ENCODE data around the gene EHD4.

EHD4 gene

DNA sequence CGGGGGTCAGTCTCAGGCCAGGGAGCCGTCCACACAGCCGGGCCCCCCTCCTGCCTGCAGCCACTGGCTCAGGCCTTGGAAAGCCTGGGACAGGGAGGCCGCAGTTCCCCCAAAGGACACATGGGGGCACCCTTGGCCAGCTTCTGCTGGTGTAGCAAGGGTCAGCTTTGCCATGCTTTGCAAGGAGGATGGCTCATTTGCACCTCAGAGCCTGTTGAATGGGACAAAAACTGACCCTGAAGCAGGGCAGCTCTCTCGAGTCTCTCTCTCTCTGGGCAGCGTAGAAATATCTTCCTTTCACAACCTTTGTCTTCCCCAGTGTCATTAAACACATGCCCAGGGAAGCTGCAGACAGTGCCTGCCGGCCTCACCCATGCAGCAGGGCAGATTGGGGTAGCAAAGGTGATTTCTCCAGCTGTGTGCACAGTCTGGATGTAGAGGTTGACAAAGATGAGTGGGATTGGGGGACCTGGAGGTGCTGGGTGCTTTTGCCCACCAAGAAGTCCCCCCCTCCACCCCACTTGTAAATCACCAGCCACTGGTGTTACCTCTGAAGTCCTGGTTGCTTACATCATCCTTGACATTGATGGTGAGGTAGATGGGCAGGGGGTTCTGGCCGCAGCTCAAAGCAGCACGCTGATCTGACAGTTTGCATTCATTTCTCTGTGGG is 17.4 kb upstream of the EHD4 start:
- H4K8ac ChIP-seq (ENCODE audit: low read depth, low read length): no peak overlapping the region
- no peak overlapping the region for H2BK15ac ChIP-seq (replicated peaks; ENCODE audit: low read depth)
- H3K4me1 ChIP-seq (ENCODE audit: control insufficient read depth, low read depth, low read length): peaks cover 2% of the 10 kb centered on the region
- no peak overlapping the region for H3K4me3 ChIP-seq (ENCODE audit: low read length)
- no peak overlapping the region for H3K4ac ChIP-seq (ENCODE audit: low read depth, low read length)
- DNase-seq: peak; percentile 82
- no peak overlapping the region for H2BK5ac ChIP-seq (ENCODE audit: low read length)
- no peak overlapping the region for H2AK5ac ChIP-seq (ENCODE audit: low read length)
- no peaks in the 10 kb centered on the region for H3K36me3 ChIP-seq (ENCODE audit: control insufficient read depth, insufficient read depth, low read length)
- H3K27me3 ChIP-seq (ENCODE audit: insufficient read depth, low read length, poor library complexity): no peaks in the 10 kb centered on the region
- no peaks in the 10 kb centered on the region for H3K79me2 ChIP-seq (ENCODE audit: control insufficient read depth, insufficient read depth, low read length)
- no peak overlapping the region for H4K5ac ChIP-seq (ENCODE audit: low read length)
- no peaks in the 10 kb centered on the region for H3K79me1 ChIP-seq (ENCODE audit: low read length)
- no peak overlapping the region for H3K27ac ChIP-seq (ENCODE audit: low read depth, low read length)
- H3K18ac ChIP-seq (ENCODE audit: low read length): no peak overlapping the region
- H3K9ac ChIP-seq (ENCODE audit: low read length): no peak overlapping the region
- no peak overlapping the region for H2BK120ac ChIP-seq (ENCODE audit: low read depth, low read length)
- no peak overlapping the region for H3K23ac ChIP-seq (ENCODE audit: low read length)
- H3K4me2 ChIP-seq (ENCODE audit: low read length): no peak overlapping the region
- H3K56ac ChIP-seq (ENCODE audit: low read length): peak overlapping the region; percentile 36
- no CpG with 5 or more reads among the region's 9 CpGs for WGBS (ENCODE audit: extremely low coverage, insufficient coverage, low lambda C conversion rate)

DNA sequence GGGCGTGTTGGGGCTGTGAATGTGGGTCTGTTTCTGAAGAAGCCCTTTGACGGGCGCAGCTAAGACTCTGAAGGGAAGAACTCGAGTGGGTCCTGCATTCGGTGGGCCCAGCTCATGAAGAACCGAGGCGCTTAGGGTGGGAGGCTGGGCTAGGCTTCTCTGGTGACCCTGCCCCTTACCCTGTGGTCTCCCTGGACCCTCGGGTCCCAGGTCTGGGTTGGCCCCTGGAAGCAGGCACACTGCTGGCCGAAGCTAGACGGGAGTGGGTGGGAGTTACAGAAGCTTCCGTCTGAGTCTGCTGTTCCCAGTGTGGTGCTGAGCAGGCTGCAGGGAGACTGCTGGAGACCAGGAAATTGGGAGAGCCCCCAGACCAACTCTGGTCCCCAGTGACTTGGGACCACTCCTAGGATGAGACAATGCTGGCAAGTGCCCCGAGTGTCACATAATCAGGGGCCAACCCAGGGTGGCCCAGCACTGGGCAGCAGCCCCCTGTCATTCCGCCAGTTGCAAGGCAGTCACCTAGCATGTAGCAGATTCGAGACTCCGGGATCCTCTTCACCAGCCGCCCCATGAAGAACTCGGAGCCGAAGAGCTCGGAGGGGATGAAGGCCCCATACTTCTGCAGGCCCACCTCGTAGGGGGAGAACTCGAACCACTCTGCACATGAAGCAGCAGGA is 16.7 kb upstream of the EHD4 start:
- Histone ChIP-seq H3K56ac (ENCODE audit: low read length) (no peak overlapping the region), H3K4me3 (ENCODE audit: low read length) (no peak overlapping the region), H3K4me2 (ENCODE audit: low read length) (no peak overlapping the region), H3K4ac (ENCODE audit: low read depth, low read length) (no peak overlapping the region), H2BK120ac (ENCODE audit: low read depth, low read length) (no peak overlapping the region), H3K23ac (ENCODE audit: low read length) (no peak overlapping the region), H3K79me1 (ENCODE audit: low read length) (no peaks in the 10 kb centered on the region), H3K9ac (ENCODE audit: low read length) (no peak overlapping the region), H3K27me3 (ENCODE audit: insufficient read depth, low read length, poor library complexity) (no peaks in the 10 kb centered on the region), H2BK5ac (ENCODE audit: low read length) (no peak overlapping the region), H3K79me2 (ENCODE audit: control insufficient read depth, insufficient read depth, low read length) (no peaks in the 10 kb centered on the region), H3K18ac (ENCODE audit: low read length) (no peak overlapping the region), H4K8ac (ENCODE audit: low read depth, low read length) (no peak overlapping the region), H4K5ac (ENCODE audit: low read length) (no peak overlapping the region), H2AK5ac (ENCODE audit: low read length) (no peak overlapping the region), H3K27ac (ENCODE audit: low read depth, low read length) (no peak overlapping the region), H2BK15ac (replicated peaks; ENCODE audit: low read depth) (no peak overlapping the region), H3K4me1 (ENCODE audit: control insufficient read depth, low read depth, low read length) (peaks cover 2% of the 10 kb centered on the region), H3K36me3 (ENCODE audit: control insufficient read depth, insufficient read depth, low read length) (no peaks in the 10 kb centered on the region)
- no CpG with 5 or more reads among the region's 21 CpGs for WGBS (ENCODE audit: extremely low coverage, insufficient coverage, low lambda C conversion rate)
- no peak for DNase-seq

DNA sequence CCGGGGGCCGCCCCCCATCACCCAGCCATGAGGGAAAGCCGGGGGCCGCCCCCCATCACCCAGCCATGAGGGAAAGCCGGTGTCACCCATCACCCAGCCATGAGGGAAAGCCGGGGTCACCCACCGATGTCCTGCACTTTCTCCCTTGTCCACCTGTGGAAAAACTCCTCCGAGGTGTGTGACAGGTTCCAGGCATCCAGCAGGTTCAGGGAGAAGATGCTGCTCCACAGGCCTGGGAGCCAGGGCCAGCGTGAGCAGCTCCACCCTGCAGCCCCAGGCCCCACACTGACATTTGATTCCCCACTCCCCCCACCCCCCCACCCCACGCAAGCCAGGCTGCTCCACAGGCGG is 15.5 kb upstream of the EHD4 start:
- Histone ChIP-seq H2BK120ac (ENCODE audit: low read depth, low read length) (no peak overlapping the region), H3K4me3 (ENCODE audit: low read length) (no peak overlapping the region), H2BK15ac (replicated peaks; ENCODE audit: low read depth) (no peak overlapping the region), H2AK5ac (ENCODE audit: low read length) (no peak overlapping the region), H3K36me3 (ENCODE audit: control insufficient read depth, insufficient read depth, low read length) (no peaks in the 10 kb centered on the region), H3K79me2 (ENCODE audit: control insufficient read depth, insufficient read depth, low read length) (no peaks in the 10 kb centered on the region), H3K23ac (ENCODE audit: low read length) (no peak overlapping the region), H3K4ac (ENCODE audit: low read depth, low read length) (no peak overlapping the region), H4K5ac (ENCODE audit: low read length) (no peak overlapping the region), H3K4me2 (ENCODE audit: low read length) (no peak overlapping the region), H2BK5ac (ENCODE audit: low read length) (no peak overlapping the region), H3K79me1 (ENCODE audit: low read length) (no peaks in the 10 kb centered on the region), H4K8ac (ENCODE audit: low read depth, low read length) (no peak overlapping the region), H3K9ac (ENCODE audit: low read length) (no peak overlapping the region), H3K27me3 (ENCODE audit: insufficient read depth, low read length, poor library complexity) (no peaks in the 10 kb centered on the region), H3K18ac (ENCODE audit: low read length) (no peak overlapping the region), H3K4me1 (ENCODE audit: control insufficient read depth, low read depth, low read length) (peaks cover 2% of the 10 kb centered on the region), H3K56ac (ENCODE audit: low read length) (no peak overlapping the region), H3K27ac (ENCODE audit: low read depth, low read length) (no peak overlapping the region)
- DNase-seq: no peak
- no CpG with 5 or more reads among the region's 11 CpGs for WGBS (ENCODE audit: extremely low coverage, insufficient coverage, low lambda C conversion rate)

GRCh38 chr15:41987246-41987924 is 15.0 kb upstream of the EHD4 start:
- no peak overlapping the region for H4K5ac ChIP-seq (ENCODE audit: low read length)
- H2BK5ac ChIP-seq (ENCODE audit: low read length): no peak overlapping the region
- no peaks in the 10 kb centered on the region for H3K27me3 ChIP-seq (ENCODE audit: insufficient read depth, low read length, poor library complexity)
- no peak overlapping the region for H3K4me3 ChIP-seq (ENCODE audit: low read length)
- no peak overlapping the region for H3K4me2 ChIP-seq (ENCODE audit: low read length)
- no CpG with 5 or more reads among the region's 17 CpGs for WGBS (ENCODE audit: extremely low coverage, insufficient coverage, low lambda C conversion rate)
- no peaks in the 10 kb centered on the region for H3K36me3 ChIP-seq (ENCODE audit: control insufficient read depth, insufficient read depth, low read length)
- H2AK5ac ChIP-seq (ENCODE audit: low read length): no peak overlapping the region
- H3K79me1 ChIP-seq (ENCODE audit: low read length): no peaks in the 10 kb centered on the region
- no peak overlapping the region for H3K9ac ChIP-seq (ENCODE audit: low read length)
- no peak overlapping the region for H3K4ac ChIP-seq (ENCODE audit: low read depth, low read length)
- DNase-seq: no peak
- no peak overlapping the region for H3K18ac ChIP-seq (ENCODE audit: low read length)
- H3K27ac ChIP-seq (ENCODE audit: low read depth, low read length): no peak overlapping the region
- H3K4me1 ChIP-seq (ENCODE audit: control insufficient read depth, low read depth, low read length): peaks cover 2% of the 10 kb centered on the region
- no peak overlapping the region for H3K56ac ChIP-seq (ENCODE audit: low read length)
- H4K8ac ChIP-seq (ENCODE audit: low read depth, low read length): no peak overlapping the region
- H2BK120ac ChIP-seq (ENCODE audit: low read depth, low read length): no peak overlapping the region
- H3K79me2 ChIP-seq (ENCODE audit: control insufficient read depth, insufficient read depth, low read length): no peaks in the 10 kb centered on the region
- no peak overlapping the region for H2BK15ac ChIP-seq (replicated peaks; ENCODE audit: low read depth)
- H3K23ac ChIP-seq (ENCODE audit: low read length): no peak overlapping the region

- H2BK120ac ChIP-seq (ENCODE audit: low read depth, low read length): no peak overlapping the region
- no peak overlapping the region for H3K4me2 ChIP-seq (ENCODE audit: low read length)
- H3K27ac ChIP-seq (ENCODE audit: low read depth, low read length): no peak overlapping the region
- WGBS (ENCODE audit: extremely low coverage, insufficient coverage, low lambda C conversion rate): no CpG with 5 or more reads among the region's 19 CpGs
- H2BK5ac ChIP-seq (ENCODE audit: low read length): no peak overlapping the region
- H4K8ac ChIP-seq (ENCODE audit: low read depth, low read length): no peak overlapping the region
- H3K79me1 ChIP-seq (ENCODE audit: low read length): no peaks in the 10 kb centered on the region
- no peak overlapping the region for H3K9ac ChIP-seq (ENCODE audit: low read length)
- H3K23ac ChIP-seq (ENCODE audit: low read length): peak overlapping the region; percentile 24
- no peak overlapping the region for H4K5ac ChIP-seq (ENCODE audit: low read length)
- H3K18ac ChIP-seq (ENCODE audit: low read length): no peak overlapping the region
- H2BK15ac ChIP-seq (replicated peaks; ENCODE audit: low read depth): no peak overlapping the region
- H2AK5ac ChIP-seq (ENCODE audit: low read length): no peak overlapping the region
- no peak overlapping the region for H3K4me3 ChIP-seq (ENCODE audit: low read length)
- DNase-seq: no peak
- no peaks in the 10 kb centered on the region for H3K36me3 ChIP-seq (ENCODE audit: control insufficient read depth, insufficient read depth, low read length)
- H3K27me3 ChIP-seq (ENCODE audit: insufficient read depth, low read length, poor library complexity): no peaks in the 10 kb centered on the region
- H3K4me1 ChIP-seq (ENCODE audit: control insufficient read depth, low read depth, low read length): peaks cover 4% of the 10 kb centered on the region
- no peaks in the 10 kb centered on the region for H3K79me2 ChIP-seq (ENCODE audit: control insufficient read depth, insufficient read depth, low read length)
- no peak overlapping the region for H3K4ac ChIP-seq (ENCODE audit: low read depth, low read length)
- peak overlapping the region; percentile 27 for H3K56ac ChIP-seq (ENCODE audit: low read length)
Measured at GRCh38 chr15:41985236-41986160, 13.1 kb upstream of the EHD4 start.

Measured in mesendoderm (in vitro differentiated cells).